Fibroblast of the aortic adventitia (primary cell): ENCODE data around the gene KNL1. TPM values are rescaled to one million over a fixed set of nuclear protein-coding genes. Genes with fewer than 3 reads are reported as not detected.
A peak's percentile ranks its signal among the peaks of the same experiment; 100 is the strongest.

Experiments
- DNase-seq: peaks from one replicate; pipeline ENCODE4 v3.0.0-alpha.2; 2010; ENCODE audit warnings: low read depth
- H3K4me3 ChIP-seq: 2 replicates; pipeline ENCODE4 v1.5.1; 2011; ENCODE audit warnings: low read depth, mild to moderate bottlenecking, control low read depth, low read length, moderate library complexity
- CTCF ChIP-seq: IDR thresholded peaks from 2 replicates; pipeline ENCODE4 v1.5.1; 2011; ENCODE audit warnings: mild to moderate bottlenecking, low read length, control low read depth, inconsistent platforms; ENCODE audit not compliant: insufficient read depth
- total RNA-seq: library from RNA; depleted of rRNA; stranded (reverse); fragments of >200 nt; gene quantifications from 2 replicates; pipeline ENCODE4 v1.2.3, GENCODE V29; 2012; ENCODE audit warnings: low replicate concordance

The KNL1 gene
- total RNA-seq, 1 donor, result 35.9 TPM

- no peak for DNase-seq
- TF ChIP-seq CTCF, result no peak
- no peak overlapping the region for H3K4me3 ChIP-seq
These were observed 24.0 kb downstream of the KNL1 start for GRCh38 chr15:40618023-40618422.

- TF ChIP-seq CTCF, result no peak
- no peak overlapping the region for H3K4me3 ChIP-seq
- peak; percentile 37 for DNase-seq
These were observed 24.9 kb downstream of the KNL1 start for GRCh38 chr15:40618906-40619305.

- DNase-seq, result no peak
- no peak overlapping the region for H3K4me3 ChIP-seq
- no peak for TF ChIP-seq CTCF
These were observed 29.3 kb downstream of the KNL1 start for GRCh38 chr15:40623361-40623760.

GRCh38 chr15:40630313-40630712 is 36.3 kb downstream of the KNL1 start:
- DNase-seq, result no peak
- no peak for TF ChIP-seq CTCF
- H3K4me3 ChIP-seq, result no peak overlapping the region

- no peak overlapping the region for H3K4me3 ChIP-seq
- no peak for DNase-seq
- no peak for TF ChIP-seq CTCF
These were observed 39.1 kb downstream of the KNL1 start for GRCh38 chr15:40633178-40633577.

- no peak overlapping the region for H3K4me3 ChIP-seq
- TF ChIP-seq CTCF, result no peak
- DNase-seq, result no peak
These were observed 43.2 kb downstream of the KNL1 start for GRCh38 chr15:40637221-40637745.

GRCh38 chr15:40639677-40640076 is 45.6 kb downstream of the KNL1 start:
- DNase-seq, result no peak
- H3K4me3 ChIP-seq, result no peak overlapping the region
- TF ChIP-seq CTCF, result no peak
